H1 (cell line): ENCODE measurements around the gene UBE2E2. TPM values are rescaled to one million over a fixed set of nuclear protein-coding genes. Genes with fewer than 3 reads are reported as not detected.

Source experiments
- CBX5 ChIP-seq: fragments of 300-800, 300-1000 bp; sonication (generic); IDR thresholded peaks from 2 replicates; pipeline ENCODE4 v1.7.1; 2016; ENCODE audit warnings: antibody characterized with exemption, low read length, low read depth
- HDAC2 ChIP-seq, 2 experiments: fragments of 300-600 bp in 1 of 2; sonication (generic) in 1 of 2; IDR thresholded peaks; 2 replicates each; pipeline ENCODE4 v1.6.1; 2011 to 2012; ENCODE audit warnings: low read depth in 2 of 2, low read length in 2 of 2, mild to moderate bottlenecking in 2 of 2, moderate library complexity in 2 of 2, borderline replicate concordance in 1 of 2, inconsistent platforms in 1 of 2
- POU5F1 ChIP-seq: IDR thresholded peaks from 2 replicates; pipeline ENCODE4 v1.6.1; 2011; ENCODE audit warnings: low read depth, mild to moderate bottlenecking, low read length, moderate library complexity
- TBP ChIP-seq: IDR thresholded peaks from 2 replicates; pipeline ENCODE4 v1.6.1; 2011; ENCODE audit warnings: low read depth, low read length, improper control_type of control experiment
- polyA plus RNA-seq, 7 experiments: library from polyadenylated mRNA; depleted of rRNA in 3 of 7; stranded (reverse) in 5 of 7; unstranded in 2 of 7; fragments of >200 nt in 5 of 7; fragments of 200-250 nt in 2 of 7; gene quantifications; 1 replicate in 5 of 7; 2 replicates in 1 of 7; 4 replicates in 1 of 7; pipeline versions ENCODE4 v1.2.1 to v1.2.3, GENCODE V29; 2011 to 2013; ENCODE audit warnings: missing spikeins in 2 of 7, mixed read lengths in 2 of 7
- total RNA-seq: library from RNA; stranded (reverse); fragmentation: NEBNext Ultra II Directional; extraction: Animal tissue kit (Norgen Biotek cat#: 25700); gene quantifications from 2 replicates; pipeline ENCODE4 v1.2.1, GENCODE V29; 2021
- TF ChIP-seq, protein P1 (sequence below): fragments of 300-600 bp; sonication (generic); IDR thresholded peaks from 2 replicates; pipeline ENCODE4 v1.7.1; 2012; ENCODE audit warnings: low read length, moderate library complexity, mild to moderate bottlenecking, inconsistent platforms; ENCODE audit not compliant: insufficient replicate concordance
- TF ChIP-seq, protein P2 (sequence below): IDR thresholded peaks from 2 replicates; pipeline ENCODE4 v1.6.1; 2012; ENCODE audit warnings: low read length, inconsistent platforms

The UBE2E2 gene
- total and polyA plus RNA-seq, 2 of the 8 experiments (the other 6 are each of a cell fraction or from before 2014, with no cell fraction given), result 57.6 to 70.6 TPM

DNA sequence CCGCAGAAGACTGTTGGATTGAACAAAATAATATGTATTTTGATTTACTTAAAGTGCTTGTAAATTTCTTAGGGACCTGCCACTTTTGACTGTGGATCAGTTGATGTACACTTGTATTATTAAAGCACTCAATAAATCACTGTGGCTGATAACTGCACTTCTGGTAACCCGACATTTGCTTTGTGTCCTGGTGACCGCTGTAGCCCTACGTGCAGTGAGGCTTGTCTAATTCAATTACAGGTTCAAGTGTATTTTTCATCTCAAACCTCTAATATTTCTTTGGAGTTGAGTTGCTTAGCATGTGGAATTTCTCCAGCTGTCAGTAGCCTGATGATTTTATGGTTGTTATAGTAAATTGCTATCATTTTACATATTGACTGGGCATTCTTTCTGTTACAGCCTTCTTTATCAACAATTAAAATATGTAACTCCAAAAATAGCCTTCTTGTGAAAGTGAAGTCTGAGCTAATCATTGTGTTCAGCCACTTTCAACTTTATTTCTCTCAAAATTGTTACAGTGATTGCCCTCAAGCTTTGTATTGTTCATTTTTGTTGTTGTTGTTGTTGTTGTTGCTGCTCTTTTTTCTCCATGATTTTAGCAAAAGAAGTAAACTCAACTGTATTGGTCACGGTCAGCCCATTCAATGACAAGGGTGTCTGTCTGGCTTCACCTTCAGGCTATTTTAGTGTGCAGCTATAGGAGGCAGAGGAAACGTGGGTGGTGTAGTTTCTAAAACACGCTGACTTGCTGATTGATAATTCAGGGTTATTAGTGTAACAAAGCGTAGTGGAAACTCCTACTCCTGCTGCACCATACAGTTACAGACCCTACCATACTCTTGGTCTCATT, 387.5 kb downstream of the UBE2E2 start (continued):
- TF ChIP-seq, protein P1, sequence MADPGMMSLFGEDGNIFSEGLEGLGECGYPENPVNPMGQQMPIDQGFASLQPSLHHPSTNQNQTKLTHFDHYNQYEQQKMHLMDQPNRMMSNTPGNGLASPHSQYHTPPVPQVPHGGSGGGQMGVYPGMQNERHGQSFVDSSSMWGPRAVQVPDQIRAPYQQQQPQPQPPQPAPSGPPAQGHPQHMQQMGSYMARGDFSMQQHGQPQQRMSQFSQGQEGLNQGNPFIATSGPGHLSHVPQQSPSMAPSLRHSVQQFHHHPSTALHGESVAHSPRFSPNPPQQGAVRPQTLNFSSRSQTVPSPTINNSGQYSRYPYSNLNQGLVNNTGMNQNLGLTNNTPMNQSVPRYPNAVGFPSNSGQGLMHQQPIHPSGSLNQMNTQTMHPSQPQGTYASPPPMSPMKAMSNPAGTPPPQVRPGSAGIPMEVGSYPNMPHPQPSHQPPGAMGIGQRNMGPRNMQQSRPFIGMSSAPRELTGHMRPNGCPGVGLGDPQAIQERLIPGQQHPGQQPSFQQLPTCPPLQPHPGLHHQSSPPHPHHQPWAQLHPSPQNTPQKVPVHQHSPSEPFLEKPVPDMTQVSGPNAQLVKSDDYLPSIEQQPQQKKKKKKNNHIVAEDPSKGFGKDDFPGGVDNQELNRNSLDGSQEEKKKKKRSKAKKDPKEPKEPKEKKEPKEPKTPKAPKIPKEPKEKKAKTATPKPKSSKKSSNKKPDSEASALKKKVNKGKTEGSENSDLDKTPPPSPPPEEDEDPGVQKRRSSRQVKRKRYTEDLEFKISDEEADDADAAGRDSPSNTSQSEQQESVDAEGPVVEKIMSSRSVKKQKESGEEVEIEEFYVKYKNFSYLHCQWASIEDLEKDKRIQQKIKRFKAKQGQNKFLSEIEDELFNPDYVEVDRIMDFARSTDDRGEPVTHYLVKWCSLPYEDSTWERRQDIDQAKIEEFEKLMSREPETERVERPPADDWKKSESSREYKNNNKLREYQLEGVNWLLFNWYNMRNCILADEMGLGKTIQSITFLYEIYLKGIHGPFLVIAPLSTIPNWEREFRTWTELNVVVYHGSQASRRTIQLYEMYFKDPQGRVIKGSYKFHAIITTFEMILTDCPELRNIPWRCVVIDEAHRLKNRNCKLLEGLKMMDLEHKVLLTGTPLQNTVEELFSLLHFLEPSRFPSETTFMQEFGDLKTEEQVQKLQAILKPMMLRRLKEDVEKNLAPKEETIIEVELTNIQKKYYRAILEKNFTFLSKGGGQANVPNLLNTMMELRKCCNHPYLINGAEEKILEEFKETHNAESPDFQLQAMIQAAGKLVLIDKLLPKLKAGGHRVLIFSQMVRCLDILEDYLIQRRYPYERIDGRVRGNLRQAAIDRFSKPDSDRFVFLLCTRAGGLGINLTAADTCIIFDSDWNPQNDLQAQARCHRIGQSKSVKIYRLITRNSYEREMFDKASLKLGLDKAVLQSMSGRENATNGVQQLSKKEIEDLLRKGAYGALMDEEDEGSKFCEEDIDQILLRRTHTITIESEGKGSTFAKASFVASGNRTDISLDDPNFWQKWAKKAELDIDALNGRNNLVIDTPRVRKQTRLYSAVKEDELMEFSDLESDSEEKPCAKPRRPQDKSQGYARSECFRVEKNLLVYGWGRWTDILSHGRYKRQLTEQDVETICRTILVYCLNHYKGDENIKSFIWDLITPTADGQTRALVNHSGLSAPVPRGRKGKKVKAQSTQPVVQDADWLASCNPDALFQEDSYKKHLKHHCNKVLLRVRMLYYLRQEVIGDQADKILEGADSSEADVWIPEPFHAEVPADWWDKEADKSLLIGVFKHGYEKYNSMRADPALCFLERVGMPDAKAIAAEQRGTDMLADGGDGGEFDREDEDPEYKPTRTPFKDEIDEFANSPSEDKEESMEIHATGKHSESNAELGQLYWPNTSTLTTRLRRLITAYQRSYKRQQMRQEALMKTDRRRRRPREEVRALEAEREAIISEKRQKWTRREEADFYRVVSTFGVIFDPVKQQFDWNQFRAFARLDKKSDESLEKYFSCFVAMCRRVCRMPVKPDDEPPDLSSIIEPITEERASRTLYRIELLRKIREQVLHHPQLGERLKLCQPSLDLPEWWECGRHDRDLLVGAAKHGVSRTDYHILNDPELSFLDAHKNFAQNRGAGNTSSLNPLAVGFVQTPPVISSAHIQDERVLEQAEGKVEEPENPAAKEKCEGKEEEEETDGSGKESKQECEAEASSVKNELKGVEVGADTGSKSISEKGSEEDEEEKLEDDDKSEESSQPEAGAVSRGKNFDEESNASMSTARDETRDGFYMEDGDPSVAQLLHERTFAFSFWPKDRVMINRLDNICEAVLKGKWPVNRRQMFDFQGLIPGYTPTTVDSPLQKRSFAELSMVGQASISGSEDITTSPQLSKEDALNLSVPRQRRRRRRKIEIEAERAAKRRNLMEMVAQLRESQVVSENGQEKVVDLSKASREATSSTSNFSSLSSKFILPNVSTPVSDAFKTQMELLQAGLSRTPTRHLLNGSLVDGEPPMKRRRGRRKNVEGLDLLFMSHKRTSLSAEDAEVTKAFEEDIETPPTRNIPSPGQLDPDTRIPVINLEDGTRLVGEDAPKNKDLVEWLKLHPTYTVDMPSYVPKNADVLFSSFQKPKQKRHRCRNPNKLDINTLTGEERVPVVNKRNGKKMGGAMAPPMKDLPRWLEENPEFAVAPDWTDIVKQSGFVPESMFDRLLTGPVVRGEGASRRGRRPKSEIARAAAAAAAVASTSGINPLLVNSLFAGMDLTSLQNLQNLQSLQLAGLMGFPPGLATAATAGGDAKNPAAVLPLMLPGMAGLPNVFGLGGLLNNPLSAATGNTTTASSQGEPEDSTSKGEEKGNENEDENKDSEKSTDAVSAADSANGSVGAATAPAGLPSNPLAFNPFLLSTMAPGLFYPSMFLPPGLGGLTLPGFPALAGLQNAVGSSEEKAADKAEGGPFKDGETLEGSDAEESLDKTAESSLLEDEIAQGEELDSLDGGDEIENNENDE, result no peak
- TF ChIP-seq TBP (no peak), HDAC2 (IDR thresholded peaks at IDR 0.05; ENCODE audit: borderline replicate concordance in 1 of 2, low read depth in 2 of 2, low read length in 2 of 2) (no peak), CBX5 (no peak), POU5F1 (no peak)
- TF ChIP-seq, protein P2, sequence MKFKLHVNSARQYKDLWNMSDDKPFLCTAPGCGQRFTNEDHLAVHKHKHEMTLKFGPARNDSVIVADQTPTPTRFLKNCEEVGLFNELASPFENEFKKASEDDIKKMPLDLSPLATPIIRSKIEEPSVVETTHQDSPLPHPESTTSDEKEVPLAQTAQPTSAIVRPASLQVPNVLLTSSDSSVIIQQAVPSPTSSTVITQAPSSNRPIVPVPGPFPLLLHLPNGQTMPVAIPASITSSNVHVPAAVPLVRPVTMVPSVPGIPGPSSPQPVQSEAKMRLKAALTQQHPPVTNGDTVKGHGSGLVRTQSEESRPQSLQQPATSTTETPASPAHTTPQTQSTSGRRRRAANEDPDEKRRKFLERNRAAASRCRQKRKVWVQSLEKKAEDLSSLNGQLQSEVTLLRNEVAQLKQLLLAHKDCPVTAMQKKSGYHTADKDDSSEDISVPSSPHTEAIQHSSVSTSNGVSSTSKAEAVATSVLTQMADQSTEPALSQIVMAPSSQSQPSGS, result no peak
